ENCODE data around the gene ITPKC. TPM values are rescaled to one million over a fixed set of nuclear protein-coding genes. Genes with fewer than 3 reads are reported as not detected.

Gene ITPKC
- polyA plus RNA-seq, 1 of the 3 experiments (the other 2 are of a cell fraction) = 6.3 TPM

DNA sequence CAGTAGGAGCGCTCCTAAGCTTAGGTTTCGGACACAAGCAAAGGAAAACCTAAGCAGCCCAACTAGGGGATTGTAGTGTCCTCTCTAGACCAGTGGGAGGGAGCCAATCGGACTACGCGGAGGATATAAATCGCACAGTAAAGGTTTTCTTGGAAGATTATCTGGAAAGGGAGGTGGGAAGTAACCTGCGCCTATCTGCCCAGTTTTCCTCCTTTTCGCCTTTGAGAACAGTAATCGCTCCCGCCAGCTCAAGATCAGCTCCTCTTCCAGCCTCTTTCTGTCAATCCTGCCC lies 60.7 kb downstream of the ITPKC start:
- no peaks in the 10 kb centered on the region for H4K20me1 ChIP-seq (ENCODE audit: insufficient read depth)
- CTCF ChIA-PET = interaction anchor here (0.6 to 2.4 kb wide), 7 partner anchors 16 to 249 kb away, joined by 3 to 20 read pairs (median 3); partner anchors contain the start of genes COQ8B, EGLN2 and ITPKC
- peak overlapping the region; percentile 81 for H3K9ac ChIP-seq
- H3F3A ChIP-seq (replicated peaks; ENCODE audit: insufficient read depth) = peaks cover 13% of the 10 kb centered on the region
- TF ChIP-seq SMC3 (IDR thresholded peaks at IDR 0.05; ENCODE audit: low read depth, low read length) (no peak), TEAD4 (IDR thresholded peaks at IDR 0.05; ENCODE audit: borderline replicate concordance, insufficient read depth) (no peak), FOSL2 (IDR thresholded peaks at IDR 0.05; ENCODE audit: borderline replicate concordance, low read depth) (no peak)
- TF ChIP-seq, protein P1, sequence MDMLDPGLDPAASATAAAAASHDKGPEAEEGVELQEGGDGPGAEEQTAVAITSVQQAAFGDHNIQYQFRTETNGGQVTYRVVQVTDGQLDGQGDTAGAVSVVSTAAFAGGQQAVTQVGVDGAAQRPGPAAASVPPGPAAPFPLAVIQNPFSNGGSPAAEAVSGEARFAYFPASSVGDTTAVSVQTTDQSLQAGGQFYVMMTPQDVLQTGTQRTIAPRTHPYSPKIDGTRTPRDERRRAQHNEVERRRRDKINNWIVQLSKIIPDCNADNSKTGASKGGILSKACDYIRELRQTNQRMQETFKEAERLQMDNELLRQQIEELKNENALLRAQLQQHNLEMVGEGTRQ (IDR thresholded peaks at IDR 0.05; ENCODE audit: borderline replicate concordance, low read depth, low read length) = no peak
- TF ChIP-seq, protein P2, sequence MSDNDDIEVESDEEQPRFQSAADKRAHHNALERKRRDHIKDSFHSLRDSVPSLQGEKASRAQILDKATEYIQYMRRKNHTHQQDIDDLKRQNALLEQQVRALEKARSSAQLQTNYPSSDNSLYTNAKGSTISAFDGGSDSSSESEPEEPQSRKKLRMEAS (IDR thresholded peaks at IDR 0.05; ENCODE audit: low read depth) = 0 out of 2 replicates have a peak, but pooled peaks have one; percentile 30
- peaks cover 6 to 9% of the 10 kb centered on the region in 2 experiments; a peak in 2 of 4 replicates for H3K4me1 ChIP-seq (ENCODE audit: control insufficient read depth in 1 of 2, insufficient read depth in 2 of 2, low read depth in 1 of 2, low read length in 1 of 2)
- no peak for DNase-seq
- peak overlapping the region; percentile 75 for H2AFZ ChIP-seq (ENCODE audit: low read depth)
- H3K36me3 ChIP-seq (replicated peaks in 1 of 2; ENCODE audit: control insufficient read depth in 1 of 2, insufficient read depth in 2 of 2, low read length in 1 of 2) = no peaks in the 10 kb centered on the region
- H3K4me2 ChIP-seq = peak overlapping the region; percentile 80
- H3K27me3 ChIP-seq (ENCODE audit: insufficient read depth) = no peaks in the 10 kb centered on the region
- H3K9me2 ChIP-seq = no peaks in the 10 kb centered on the region
- POLR2A ChIA-PET = interaction anchor here (0.8 to 3.3 kb wide), 11 partner anchors 9 to 1082 kb away, joined by 3 to 31 read pairs (median 7); partner anchors contain the start of genes ACTMAP, COQ8B, EGLN2 and ITPKC
- H3K4me3 ChIP-seq (ENCODE audit: low read depth in 2 of 2, low read length in 1 of 2) = peak overlapping the region; percentile 61 to 67
- H3K9me3 ChIP-seq = no peaks in the 10 kb centered on the region
- peaks cover 15% of the 10 kb centered on the region; the same call in 1 of the 2 replicates for H3K79me2 ChIP-seq (ENCODE audit: insufficient read depth)
- peak overlapping the region; percentile 97 to 99 for H3K27ac ChIP-seq (ENCODE audit: low read depth in 2 of 2, low read length in 1 of 2)
- under 1% methylated on average over 10 of the region's 10 CpGs for WGBS (ENCODE audit: low lambda C conversion rate)

DNA sequence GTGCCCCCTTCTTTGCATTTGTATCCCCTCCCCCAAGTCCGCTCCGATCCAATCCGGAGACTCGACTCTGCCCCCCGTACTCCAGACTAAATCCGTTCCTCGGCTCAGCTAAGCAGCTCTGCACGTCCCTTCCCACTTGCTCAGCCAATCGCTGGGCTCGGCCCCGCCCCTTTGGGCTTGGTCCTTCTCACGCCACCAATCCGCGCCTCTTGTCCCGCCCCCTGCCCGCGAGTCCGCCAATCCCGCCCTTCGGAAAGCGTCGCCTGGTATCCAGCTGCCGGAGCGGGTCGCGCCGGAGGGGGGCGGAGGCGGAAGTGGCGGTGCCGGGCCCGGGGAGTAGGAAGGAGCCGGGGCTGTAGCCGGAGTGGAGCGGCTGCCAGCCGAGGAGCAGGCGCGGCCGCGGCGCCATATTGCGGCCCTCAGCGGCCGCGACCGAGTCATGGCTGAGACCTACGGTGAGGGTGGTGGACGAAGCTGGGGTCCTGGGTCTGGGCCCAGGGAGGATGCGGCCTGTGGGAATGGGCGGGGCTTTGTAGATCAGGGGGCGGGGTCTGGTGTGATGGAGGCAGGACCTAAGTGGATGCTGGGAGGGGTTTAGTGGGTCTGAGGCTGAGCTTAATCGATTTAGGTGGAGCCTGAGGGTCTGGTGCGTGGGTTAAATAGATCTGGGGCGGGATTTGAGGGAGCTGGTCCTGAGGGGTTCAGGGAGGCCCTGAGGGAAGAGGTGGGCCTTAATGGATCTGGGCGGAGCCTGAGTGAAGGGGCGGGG lies 61.2 kb downstream of the ITPKC start, which contains the start of gene RAB4B:
TSS of gene RAB4B (plus strand) at position 311 of the 769 bp plus-strand sequence. CDS start at position 440, 129 bp downstream.
- H3K4me1 ChIP-seq (ENCODE audit: control insufficient read depth in 1 of 2, insufficient read depth in 2 of 2, low read depth in 1 of 2, low read length in 1 of 2) = peaks cover 6 to 9% of the 10 kb centered on the region in 2 experiments; a peak in 2 of 4 replicates
- peak within 1 kb of the TSS; percentile 80 for H3K4me2 ChIP-seq
- H3F3A ChIP-seq (replicated peaks; ENCODE audit: insufficient read depth) = peaks cover 13% of the 10 kb centered on the region
- peak within 1 kb of the TSS; percentile 61 to 67 for H3K4me3 ChIP-seq (ENCODE audit: low read depth in 2 of 2, low read length in 1 of 2)
- H3K9ac ChIP-seq = peak within 1 kb of the TSS; percentile 85
- no peaks in the 10 kb centered on the region for H3K36me3 ChIP-seq (replicated peaks in 1 of 2; ENCODE audit: control insufficient read depth in 1 of 2, insufficient read depth in 2 of 2, low read length in 1 of 2)
- H3K9me3 ChIP-seq = no peaks in the 10 kb centered on the region
- no peaks in the 10 kb centered on the region for H3K9me2 ChIP-seq
- no peaks in the 10 kb centered on the region for H3K27me3 ChIP-seq (ENCODE audit: insufficient read depth)
- no peaks in the 10 kb centered on the region for H4K20me1 ChIP-seq (ENCODE audit: insufficient read depth)
- ChIA-PET POLR2A (interaction anchor here (0.8 to 3.3 kb wide), 11 partner anchors 8 to 1082 kb away, joined by 3 to 31 read pairs (median 7); partner anchors contain the start of genes ACTMAP, COQ8B, EGLN2 and ITPKC), CTCF (interaction anchor here (0.6 to 2.4 kb wide), 10 partner anchors 16 to 249 kb away, joined by 3 to 20 read pairs (median 3); partner anchors contain the start of genes COQ8B, EGLN2 and ITPKC)
- peak within 1 kb of the TSS; percentile 80 for H2AFZ ChIP-seq (ENCODE audit: low read depth)
- DNase-seq = peak; percentile 93
- peak within 1 kb of the TSS; percentile 97 to 99 for H3K27ac ChIP-seq (ENCODE audit: low read depth in 2 of 2, low read length in 1 of 2)
- H3K79me2 ChIP-seq (ENCODE audit: insufficient read depth) = peaks cover 15% of the 10 kb centered on the region; the same call in 1 of the 2 replicates
- 0% methylated on average over 28 of the region's 56 CpGs for WGBS (ENCODE audit: low lambda C conversion rate)
- TF ChIP-seq, protein P3, sequence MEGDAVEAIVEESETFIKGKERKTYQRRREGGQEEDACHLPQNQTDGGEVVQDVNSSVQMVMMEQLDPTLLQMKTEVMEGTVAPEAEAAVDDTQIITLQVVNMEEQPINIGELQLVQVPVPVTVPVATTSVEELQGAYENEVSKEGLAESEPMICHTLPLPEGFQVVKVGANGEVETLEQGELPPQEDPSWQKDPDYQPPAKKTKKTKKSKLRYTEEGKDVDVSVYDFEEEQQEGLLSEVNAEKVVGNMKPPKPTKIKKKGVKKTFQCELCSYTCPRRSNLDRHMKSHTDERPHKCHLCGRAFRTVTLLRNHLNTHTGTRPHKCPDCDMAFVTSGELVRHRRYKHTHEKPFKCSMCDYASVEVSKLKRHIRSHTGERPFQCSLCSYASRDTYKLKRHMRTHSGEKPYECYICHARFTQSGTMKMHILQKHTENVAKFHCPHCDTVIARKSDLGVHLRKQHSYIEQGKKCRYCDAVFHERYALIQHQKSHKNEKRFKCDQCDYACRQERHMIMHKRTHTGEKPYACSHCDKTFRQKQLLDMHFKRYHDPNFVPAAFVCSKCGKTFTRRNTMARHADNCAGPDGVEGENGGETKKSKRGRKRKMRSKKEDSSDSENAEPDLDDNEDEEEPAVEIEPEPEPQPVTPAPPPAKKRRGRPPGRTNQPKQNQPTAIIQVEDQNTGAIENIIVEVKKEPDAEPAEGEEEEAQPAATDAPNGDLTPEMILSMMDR (IDR thresholded peaks at IDR 0.05) = no peak
- TF ChIP-seq, protein P4, sequence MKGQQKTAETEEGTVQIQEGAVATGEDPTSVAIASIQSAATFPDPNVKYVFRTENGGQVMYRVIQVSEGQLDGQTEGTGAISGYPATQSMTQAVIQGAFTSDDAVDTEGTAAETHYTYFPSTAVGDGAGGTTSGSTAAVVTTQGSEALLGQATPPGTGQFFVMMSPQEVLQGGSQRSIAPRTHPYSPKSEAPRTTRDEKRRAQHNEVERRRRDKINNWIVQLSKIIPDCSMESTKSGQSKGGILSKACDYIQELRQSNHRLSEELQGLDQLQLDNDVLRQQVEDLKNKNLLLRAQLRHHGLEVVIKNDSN (IDR thresholded peaks at IDR 0.05; ENCODE audit: borderline replicate concordance, low read depth) = peak; percentile 58; the same call in 1 of the 2 replicates
- TF ChIP-seq JUND (IDR thresholded peaks at IDR 0.05) (no peak), GATA2 (CRISPR knock-in tag; IDR thresholded peaks at IDR 0.05) (no peak), REST (IDR thresholded peaks at IDR 0.05; ENCODE audit: low read depth, low read length) (no peak), FOXJ3 (CRISPR knock-in tag; IDR thresholded peaks at IDR 0.05) (no peak), CHD2 (IDR thresholded peaks at IDR 0.05; ENCODE audit: low read length, partially characterized antibody) (peak; percentile 92), RXRA (IDR thresholded peaks at IDR 0.05; ENCODE audit: borderline replicate concordance, low read depth) (no peak), TEAD4 (IDR thresholded peaks at IDR 0.05; ENCODE audit: borderline replicate concordance, insufficient read depth) (no peak), MEF2A (IDR thresholded peaks at IDR 0.05; ENCODE audit: borderline replicate concordance, low read depth) (no peak), YY1 (IDR thresholded peaks at IDR 0.05; ENCODE audit: low read depth) (0 out of 2 replicates have a peak, but pooled peaks have one; percentile 48)
- TF ChIP-seq, protein P5, sequence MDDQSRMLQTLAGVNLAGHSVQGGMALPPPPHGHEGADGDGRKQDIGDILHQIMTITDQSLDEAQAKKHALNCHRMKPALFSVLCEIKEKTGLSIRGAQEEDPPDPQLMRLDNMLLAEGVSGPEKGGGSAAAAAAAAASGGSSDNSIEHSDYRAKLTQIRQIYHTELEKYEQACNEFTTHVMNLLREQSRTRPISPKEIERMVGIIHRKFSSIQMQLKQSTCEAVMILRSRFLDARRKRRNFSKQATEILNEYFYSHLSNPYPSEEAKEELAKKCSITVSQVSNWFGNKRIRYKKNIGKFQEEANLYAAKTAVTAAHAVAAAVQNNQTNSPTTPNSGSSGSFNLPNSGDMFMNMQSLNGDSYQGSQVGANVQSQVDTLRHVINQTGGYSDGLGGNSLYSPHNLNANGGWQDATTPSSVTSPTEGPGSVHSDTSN (IDR thresholded peaks at IDR 0.05) = peak; percentile 82

All from SK-N-SH (cell line).